HG02981 (cell line): ENCODE results near the gene POFUT2.
"Not testable (repeated sequence)": the region's sequence is repeated elsewhere in the genome, so short reads cannot be mapped to it uniquely, and the experiment has no call there.

Experiments used
- ATAC-seq: cut with Tn5 transposase; IDR thresholded peaks from one replicate; pipeline ENCODE4 v1.9.1; 2021; ENCODE audit warnings: mild to moderate bottlenecking, moderate library complexity; ENCODE audit not compliant: unreplicated experiment

POFUT2 gene

GRCh38 chr21:45313015-45313414 is 25.3 kb upstream of the POFUT2 start:
- no peak for ATAC-seq

GRCh38 chr21:45312296-45312695 is 24.6 kb upstream of the POFUT2 start:
- ATAC-seq, result no peak

GRCh38 chr21:45310459-45310858 is 22.8 kb upstream of the POFUT2 start:
- ATAC-seq, result no peak

- no peak for ATAC-seq
Measured at GRCh38 chr21:45309987-45310381, 22.3 kb upstream of the POFUT2 start.

GRCh38 chr21:45309069-45309986 is 21.6 kb upstream of the POFUT2 start:
- ATAC-seq, result no peak

- ATAC-seq, result no peak
Measured at GRCh38 chr21:45308194-45309068, 20.7 kb upstream of the POFUT2 start.

GRCh38 chr21:45307597-45308158 is 20.0 kb upstream of the POFUT2 start:
- not testable (repeated sequence) for ATAC-seq

GRCh38 chr21:45306832-45307571 is 19.3 kb upstream of the POFUT2 start:
- ATAC-seq, result no peak

GRCh38 chr21:45306453-45306831 is 18.7 kb upstream of the POFUT2 start:
- no peak for ATAC-seq

- ATAC-seq, result no peak
Measured at GRCh38 chr21:45305836-45306235, 18.1 kb upstream of the POFUT2 start.

- no peak for ATAC-seq
Measured at GRCh38 chr21:45304945-45305344, 17.2 kb upstream of the POFUT2 start.

GRCh38 chr21:45304476-45304830 is 16.8 kb upstream of the POFUT2 start:
- ATAC-seq, result no peak

GRCh38 chr21:45303751-45304475 is 16.2 kb upstream of the POFUT2 start:
- no peak for ATAC-seq

GRCh38 chr21:45303091-45303615 is 15.5 kb upstream of the POFUT2 start:
- ATAC-seq, result no peak

GRCh38 chr21:45302082-45303061 is 14.7 kb upstream of the POFUT2 start:
- ATAC-seq, result no peak

- ATAC-seq, result no peak
Measured at GRCh38 chr21:45301521-45302081, 13.9 kb upstream of the POFUT2 start.

- no peak for ATAC-seq
Measured at GRCh38 chr21:45300786-45301520, 13.3 kb upstream of the POFUT2 start.
